SU-DHL-6 (cell line): ENCODE results near the gene ASTN2.

Source experiments
- EZH2phosphoT487 ChIP-seq: fragments of 200-600 bp; sonication (generic), shearing (Covaris generic); conservative IDR thresholded peaks from 2 replicates; pipeline ENCODE4 v1.6.1; 2018; ENCODE audit warnings: mild to moderate bottlenecking, antibody characterized with exemption, low read length, moderate library complexity, mixed read lengths
- TF ChIP-seq, protein P1 (sequence below): fragments of 200-600 bp; sonication (generic); IDR thresholded peaks from one replicate; pipeline ENCODE4 v1.5.1; 2017; ENCODE audit warnings: antibody characterized with exemption, mild to moderate bottlenecking, low read length, moderate library complexity; ENCODE audit not compliant: insufficient read depth, poor library complexity, severe bottlenecking

DNA sequence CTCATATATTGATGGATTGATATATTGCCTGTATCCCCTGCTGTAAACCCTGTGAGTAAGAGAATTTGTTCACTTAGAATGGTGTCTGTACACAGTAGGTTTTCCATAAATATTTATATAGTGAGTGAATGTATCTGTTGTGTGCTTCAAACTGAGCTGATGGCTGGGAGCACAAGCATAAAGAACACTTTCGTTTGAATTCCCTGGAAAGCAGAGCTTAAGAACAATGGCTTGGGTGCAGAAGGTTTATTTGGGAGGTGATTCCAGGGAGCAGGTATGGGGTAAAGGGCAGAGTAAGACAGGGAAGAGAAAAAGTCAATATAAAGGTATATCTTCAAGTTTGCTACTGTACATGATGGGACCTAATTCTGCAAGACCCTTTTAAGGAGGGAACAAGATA, 918.7 kb downstream of the ASTN2 start:
- TF ChIP-seq, protein P1, sequence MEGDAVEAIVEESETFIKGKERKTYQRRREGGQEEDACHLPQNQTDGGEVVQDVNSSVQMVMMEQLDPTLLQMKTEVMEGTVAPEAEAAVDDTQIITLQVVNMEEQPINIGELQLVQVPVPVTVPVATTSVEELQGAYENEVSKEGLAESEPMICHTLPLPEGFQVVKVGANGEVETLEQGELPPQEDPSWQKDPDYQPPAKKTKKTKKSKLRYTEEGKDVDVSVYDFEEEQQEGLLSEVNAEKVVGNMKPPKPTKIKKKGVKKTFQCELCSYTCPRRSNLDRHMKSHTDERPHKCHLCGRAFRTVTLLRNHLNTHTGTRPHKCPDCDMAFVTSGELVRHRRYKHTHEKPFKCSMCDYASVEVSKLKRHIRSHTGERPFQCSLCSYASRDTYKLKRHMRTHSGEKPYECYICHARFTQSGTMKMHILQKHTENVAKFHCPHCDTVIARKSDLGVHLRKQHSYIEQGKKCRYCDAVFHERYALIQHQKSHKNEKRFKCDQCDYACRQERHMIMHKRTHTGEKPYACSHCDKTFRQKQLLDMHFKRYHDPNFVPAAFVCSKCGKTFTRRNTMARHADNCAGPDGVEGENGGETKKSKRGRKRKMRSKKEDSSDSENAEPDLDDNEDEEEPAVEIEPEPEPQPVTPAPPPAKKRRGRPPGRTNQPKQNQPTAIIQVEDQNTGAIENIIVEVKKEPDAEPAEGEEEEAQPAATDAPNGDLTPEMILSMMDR, result no peak
- no peak for TF ChIP-seq EZH2phosphoT487
